Middle frontal gyrus (tissue), 1 donor: ENCODE measurements around the gene CRTAC1.
A peak's percentile ranks its signal among the peaks of the same experiment; 100 is the strongest.

Source experiments
- DNase-seq: peaks from one replicate; pipeline ENCODE4 v3.0.0-alpha.2; 2015; ENCODE audit warnings: low spot score; ENCODE audit errors: extremely low spot score

The CRTAC1 gene

GRCh38 chr10:98030991-98031431, 590 bp upstream of the CRTAC1 start:
- DNase-seq: no peak

GRCh38 chr10:98029149-98030092, 1.0 kb downstream of the CRTAC1 start:
- DNase-seq: no peak

- DNase-seq: peak; percentile 45
Observed at GRCh38 chr10:98028168-98028770, 2.2 kb downstream of the CRTAC1 start.

- no peak for DNase-seq
Observed at GRCh38 chr10:98023024-98023423, 7.4 kb downstream of the CRTAC1 start.

GRCh38 chr10:98020784-98021183, 9.6 kb downstream of the CRTAC1 start:
- no peak for DNase-seq

GRCh38 chr10:98020254-98020653, 10.2 kb downstream of the CRTAC1 start:
- no peak for DNase-seq

- no peak for DNase-seq
Observed at GRCh38 chr10:98019784-98020183, 10.6 kb downstream of the CRTAC1 start.

- DNase-seq: no peak
Observed at GRCh38 chr10:98016772-98017475, 13.5 kb downstream of the CRTAC1 start.

- no peak for DNase-seq
Observed at GRCh38 chr10:98013776-98014175, 16.6 kb downstream of the CRTAC1 start.

GRCh38 chr10:98013122-98013521, 17.3 kb downstream of the CRTAC1 start:
- DNase-seq: no peak

GRCh38 chr10:98012644-98013043, 17.8 kb downstream of the CRTAC1 start:
- no peak for DNase-seq

GRCh38 chr10:98010939-98011685, 19.3 kb downstream of the CRTAC1 start:
- DNase-seq: no peak

- no peak for DNase-seq
Observed at GRCh38 chr10:98006266-98006665, 24.2 kb downstream of the CRTAC1 start.

- no peak for DNase-seq
Observed at GRCh38 chr10:98001736-98002135, 28.7 kb downstream of the CRTAC1 start.

GRCh38 chr10:98000346-98000745, 30.1 kb downstream of the CRTAC1 start:
- no peak for DNase-seq

- no peak for DNase-seq
Observed at GRCh38 chr10:97999923-98000248, 30.5 kb downstream of the CRTAC1 start.

GRCh38 chr10:97999066-97999922, 31.1 kb downstream of the CRTAC1 start:
- no peak for DNase-seq

- DNase-seq: no peak
Observed at GRCh38 chr10:97991871-97992270, 38.5 kb downstream of the CRTAC1 start.

- no peak for DNase-seq
Observed at GRCh38 chr10:97981816-97982215, 48.6 kb downstream of the CRTAC1 start.

GRCh38 chr10:97977673-97978072, 52.7 kb downstream of the CRTAC1 start:
- no peak for DNase-seq
